ENCODE measurements around the gene SNUPN. TPM values are rescaled to one million over a fixed set of nuclear protein-coding genes. Genes with fewer than 3 reads are reported as not detected.
"Not testable (repeated sequence)": the region's sequence is repeated elsewhere in the genome, so short reads cannot be mapped to it uniquely, and the experiment has no call there.

Gene SNUPN
- total RNA-seq, 4 donors from 2014 or later, result 16.3 to 35.1 (median 23.7) TPM

DNA sequence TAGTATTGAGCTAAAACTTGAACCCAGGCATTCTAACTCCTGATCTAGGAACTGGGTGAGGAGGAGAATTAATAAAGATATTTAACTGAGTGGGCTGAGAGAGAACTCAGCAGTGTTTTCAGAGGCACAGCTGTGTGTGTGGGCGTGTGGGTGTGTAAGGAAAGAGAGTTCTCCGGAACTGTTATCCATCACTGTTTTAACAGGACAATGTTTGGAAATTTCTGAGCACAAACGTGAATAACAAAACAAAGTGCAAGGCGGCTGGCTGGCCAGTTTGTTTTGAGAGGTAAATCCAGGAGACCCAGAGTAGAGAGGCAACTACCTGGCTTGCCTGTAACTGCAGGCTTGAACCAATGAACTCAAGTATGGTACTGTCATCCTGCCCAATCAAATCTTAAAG, 41.4 kb downstream of the SNUPN start:
- TF ChIP-seq, protein P1, sequence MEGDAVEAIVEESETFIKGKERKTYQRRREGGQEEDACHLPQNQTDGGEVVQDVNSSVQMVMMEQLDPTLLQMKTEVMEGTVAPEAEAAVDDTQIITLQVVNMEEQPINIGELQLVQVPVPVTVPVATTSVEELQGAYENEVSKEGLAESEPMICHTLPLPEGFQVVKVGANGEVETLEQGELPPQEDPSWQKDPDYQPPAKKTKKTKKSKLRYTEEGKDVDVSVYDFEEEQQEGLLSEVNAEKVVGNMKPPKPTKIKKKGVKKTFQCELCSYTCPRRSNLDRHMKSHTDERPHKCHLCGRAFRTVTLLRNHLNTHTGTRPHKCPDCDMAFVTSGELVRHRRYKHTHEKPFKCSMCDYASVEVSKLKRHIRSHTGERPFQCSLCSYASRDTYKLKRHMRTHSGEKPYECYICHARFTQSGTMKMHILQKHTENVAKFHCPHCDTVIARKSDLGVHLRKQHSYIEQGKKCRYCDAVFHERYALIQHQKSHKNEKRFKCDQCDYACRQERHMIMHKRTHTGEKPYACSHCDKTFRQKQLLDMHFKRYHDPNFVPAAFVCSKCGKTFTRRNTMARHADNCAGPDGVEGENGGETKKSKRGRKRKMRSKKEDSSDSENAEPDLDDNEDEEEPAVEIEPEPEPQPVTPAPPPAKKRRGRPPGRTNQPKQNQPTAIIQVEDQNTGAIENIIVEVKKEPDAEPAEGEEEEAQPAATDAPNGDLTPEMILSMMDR (IDR thresholded peaks at IDR 0.05), result no peak
- TF ChIP-seq EP300 (IDR thresholded peaks at IDR 0.05) (no peak), POLR2A (IDR thresholded peaks at IDR 0.05) (no peak)
- no peak for DNase-seq (ENCODE audit: low spot score in 2 of 2)
- Histone ChIP-seq H3K4me3 (no peak overlapping the region), H3K27ac (peak overlapping the region in 1 of 4 donors; percentile 36), H3K4me1 (peaks cover 0 to 7% (median 0%) of the 10 kb centered on the region in 4 donors), H3K36me3 (peaks cover 0 to 23% (median 0%) of the 10 kb centered on the region in 3 donors), H3K27me3 (no peaks in the 10 kb centered on the region), H3K9me3 (no peaks in the 10 kb centered on the region)
- 22 to 24% methylated on average over 4 of the region's 4 CpGs for WGBS, 2 donors

DNA sequence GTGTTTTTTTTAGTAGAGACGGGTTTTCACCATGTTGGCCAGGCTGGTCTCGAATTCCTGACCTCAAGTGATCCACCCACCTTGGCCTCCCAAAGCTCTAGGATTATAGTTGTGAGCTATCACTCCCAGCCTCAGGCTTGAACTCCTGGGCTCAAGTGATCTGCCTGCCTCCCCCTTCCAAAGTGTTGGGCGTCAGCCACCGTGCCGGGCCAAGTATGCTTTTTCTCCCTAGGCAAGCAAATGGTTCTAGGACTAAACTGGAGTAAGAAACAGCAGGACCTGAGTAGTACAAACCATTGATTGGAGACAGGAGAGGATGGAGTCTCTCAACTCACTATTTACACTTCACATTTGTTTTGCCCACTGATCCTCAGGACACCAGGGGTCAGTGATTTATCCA, 41.8 kb downstream of the SNUPN start:
- DNase-seq (ENCODE audit: low spot score in 2 of 2), result no peak
- peaks cover 0 to 21% (median 0%) of the 10 kb centered on the region in 3 donors for H3K36me3 ChIP-seq
- WGBS, 2 donors, result 44 to 51% methylated on average over 5 of the region's 5 CpGs
- H3K4me1 ChIP-seq, result peaks cover 0 to 7% (median 0%) of the 10 kb centered on the region in 4 donors
- H3K4me3 ChIP-seq, result no peak overlapping the region
- no peak overlapping the region for H3K27ac ChIP-seq
- TF ChIP-seq POLR2A (IDR thresholded peaks at IDR 0.05) (no peak), EP300 (IDR thresholded peaks at IDR 0.05) (no peak)
- TF ChIP-seq, protein P1 (IDR thresholded peaks at IDR 0.05), result no peak
- H3K9me3 ChIP-seq, result no peaks in the 10 kb centered on the region
- H3K27me3 ChIP-seq, result no peaks in the 10 kb centered on the region

DNA sequence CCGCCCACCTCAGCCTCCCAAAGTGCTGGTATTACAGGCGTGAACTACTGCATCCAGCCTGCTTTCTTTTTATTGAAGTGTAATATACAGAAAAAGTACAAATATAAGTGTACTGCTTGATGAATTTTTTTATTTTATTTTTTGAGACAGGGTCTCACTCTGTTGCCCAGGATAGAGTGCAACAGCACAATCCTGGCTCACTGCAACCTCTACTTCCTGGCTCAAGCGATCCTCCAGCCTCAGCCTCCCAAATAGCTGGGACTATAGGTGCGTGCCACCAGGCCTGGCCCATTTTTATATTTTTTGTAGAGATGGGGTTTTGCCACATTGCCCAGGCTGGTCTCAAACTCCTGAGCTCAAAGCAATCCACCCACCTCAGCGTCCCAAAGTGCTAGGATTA, 42.6 kb downstream of the SNUPN start:
- 90 to 95% methylated on average over 5 of the region's 5 CpGs for WGBS, 2 donors

GRCh38 chr15:75578948-75579920, 46.3 kb downstream of the SNUPN start, which contains the start of gene PTPN9:
Gene PTPN9, minus strand, starts transcription at chr15:75579315. Its CDS starts 539 bp downstream, at chr15:75578776.
- no peaks in the 10 kb centered on the region for H3K36me3 ChIP-seq
- WGBS, 2 donors, result 1 to 2% methylated on average over 67 to 76 of the region's 78 CpGs

More for the DNA sequence above, 42.6 kb downstream of the SNUPN start:
- not testable (repeated sequence) for H3K27ac ChIP-seq; H3K4me3 ChIP-seq; H3K4me1 ChIP-seq; DNase-seq (ENCODE audit: low spot score in 2 of 2); H3K27me3 ChIP-seq; H3K9me3 ChIP-seq
- peaks cover 0 to 18% (median 0%) of the 10 kb centered on the region in 3 donors for H3K36me3 ChIP-seq

GRCh38 chr15:75578173-75578947, 47.2 kb downstream of the SNUPN start:
- WGBS, 2 donors, result 1% methylated on average over 21 to 27 of the region's 77 CpGs
- Histone ChIP-seq H3K36me3 (no peaks in the 10 kb centered on the region), H3K27ac (peak overlapping the region; percentile 63 to 94 (median 94)), H3K9me3 (no peaks in the 10 kb centered on the region), H3K4me3 (peak overlapping the region; percentile 81 to 94 (median 86)), H3K4me1 (peaks cover 0 to 29% (median 0%) of the 10 kb centered on the region in 4 donors), H3K27me3 (no peaks in the 10 kb centered on the region)
- TF ChIP-seq, protein P1 (IDR thresholded peaks at IDR 0.05), result no peak
- TF ChIP-seq POLR2A (IDR thresholded peaks at IDR 0.05), result no peak
- no peak for TF ChIP-seq EP300 (IDR thresholded peaks at IDR 0.05)
- no peak for DNase-seq (ENCODE audit: low spot score in 2 of 2)

More at GRCh38 chr15:75578948-75579920, 46.3 kb downstream of the SNUPN start, which contains the start of gene PTPN9:
- Histone ChIP-seq H3K4me1 (peaks cover 0 to 23% (median 0%) of the 10 kb centered on the region in 4 donors), H3K27me3 (no peaks in the 10 kb centered on the region), H3K9me3 (no peaks in the 10 kb centered on the region), H3K4me3 (peak within 1 kb of the TSS; percentile 81 to 94 (median 86)), H3K27ac (peak within 1 kb of the TSS; percentile 63 to 94 (median 94))
- TF ChIP-seq EP300 (IDR thresholded peaks at IDR 0.05) (peak in 1 of 2 donors; percentile 53), POLR2A (IDR thresholded peaks at IDR 0.05) (peak in 1 of 2 donors; percentile 46)
- TF ChIP-seq, protein P1 (IDR thresholded peaks at IDR 0.05), result peak; percentile 26 to 77 (median 59)
- DNase-seq (ENCODE audit: low spot score in 2 of 2), result peak; percentile 61 to 70

Measured in tibial nerve (tissue), 4 donors.